Glomerular visceral epithelial cell (primary cell): ENCODE results near the gene PLEKHM2.

Experiments
- DNase-seq: peaks from one replicate; pipeline ENCODE4 v3.0.0-alpha.2; 2016; ENCODE audit errors: extremely low spot score

Gene PLEKHM2

GRCh38 chr1:15724949-15725880 is 41.1 kb downstream of the PLEKHM2 start:
- DNase-seq, result no peak

- no peak for DNase-seq
These were observed 42.4 kb downstream of the PLEKHM2 start for GRCh38 chr1:15726508-15726907.

- DNase-seq, result no peak
These were observed 42.9 kb downstream of the PLEKHM2 start for GRCh38 chr1:15727021-15727420.

GRCh38 chr1:15727424-15727823 is 43.3 kb downstream of the PLEKHM2 start:
- no peak for DNase-seq

- DNase-seq, result no peak
These were observed 43.9 kb downstream of the PLEKHM2 start for GRCh38 chr1:15727866-15728534.

- no peak for DNase-seq
These were observed 45.0 kb downstream of the PLEKHM2 start for GRCh38 chr1:15728937-15729657.

- no peak for DNase-seq
These were observed 46.3 kb downstream of the PLEKHM2 start for GRCh38 chr1:15730423-15730822.

GRCh38 chr1:15730936-15731335 is 46.8 kb downstream of the PLEKHM2 start:
- no peak for DNase-seq

- no peak for DNase-seq
These were observed 47.9 kb downstream of the PLEKHM2 start for GRCh38 chr1:15731735-15732685.

- DNase-seq, result no peak
These were observed 48.6 kb downstream of the PLEKHM2 start for GRCh38 chr1:15732686-15733081.

GRCh38 chr1:15733218-15733725 is 49.2 kb downstream of the PLEKHM2 start:
- DNase-seq, result no peak

GRCh38 chr1:15733726-15734226 is 49.7 kb downstream of the PLEKHM2 start:
- no peak for DNase-seq

GRCh38 chr1:15734296-15734695 is 50.2 kb downstream of the PLEKHM2 start:
- DNase-seq, result no peak

GRCh38 chr1:15734901-15735300 is 50.8 kb downstream of the PLEKHM2 start:
- DNase-seq, result no peak

- no peak for DNase-seq
These were observed 51.4 kb downstream of the PLEKHM2 start for GRCh38 chr1:15735304-15736037.

GRCh38 chr1:15736038-15736891 is 52.1 kb downstream of the PLEKHM2 start, which contains the start of gene SLC25A34:
TSS of gene SLC25A34 (plus strand) at chr1:15736258. CDS start at chr1:15736486, 228 bp downstream.
- DNase-seq, result no peak

GRCh38 chr1:15736892-15737261 is 52.8 kb downstream of the PLEKHM2 start:
- no peak for DNase-seq

GRCh38 chr1:15737324-15738319 is 53.5 kb downstream of the PLEKHM2 start:
- DNase-seq, result no peak
